GM23338 (cell line): ENCODE data around the gene GRK5. TPM values are rescaled to one million over a fixed set of nuclear protein-coding genes. Genes with fewer than 3 reads are reported as not detected.

Experiments used
- ATAC-seq: fragments of 200-7000 bp; cut with Tn5 transposase; 3 replicates; pipeline ENCODE4 v1.9.1; 2020
- DNase-seq: peaks from one replicate; pipeline ENCODE4 v3.0.0-alpha.2; 2015; ENCODE audit warnings: low spot score
- H2AFZ ChIP-seq: fragments of 200-600 bp; sonication (generic); 2 replicates; pipeline ENCODE4 v1.8.0; 2016; ENCODE audit warnings: antibody characterized with exemption, mild to moderate bottlenecking, moderate library complexity
- H3F3A ChIP-seq: fragments of 200-600 bp; sonication (generic); replicated peaks from 2 replicates; pipeline ENCODE4 v1.8.0; 2017; ENCODE audit warnings: antibody characterized with exemption, mixed run types, low read depth
- H3K27ac ChIP-seq: fragments of 200-600 bp; sonication (generic); 2 replicates; pipeline ENCODE4 v1.6.1; 2016; ENCODE audit warnings: low read depth
- H3K27me3 ChIP-seq: fragments of 200-600 bp; sonication (generic); 2 replicates; pipeline ENCODE4 v1.8.0; 2016; ENCODE audit warnings: mild to moderate bottlenecking, mixed run types, moderate library complexity; ENCODE audit not compliant: insufficient read depth
- H3K36me3 ChIP-seq: fragments of 200-600 bp; sonication (generic); 2 replicates; pipeline ENCODE4 v1.8.0; 2016; ENCODE audit warnings: mild to moderate bottlenecking; ENCODE audit not compliant: insufficient read depth
- H3K4me1 ChIP-seq: fragments of 200-600 bp; sonication (generic); 2 replicates; pipeline ENCODE4 v1.8.0; 2016; ENCODE audit warnings: mild to moderate bottlenecking, moderate library complexity; ENCODE audit not compliant: insufficient read depth
- H3K4me2 ChIP-seq: fragments of 200-600 bp; sonication (generic); 2 replicates; pipeline ENCODE4 v1.7.1; 2017; ENCODE audit warnings: mixed run types
- H3K4me3 ChIP-seq: fragments of 200-600 bp; sonication (generic); 2 replicates; pipeline ENCODE4 v1.6.1; 2016; ENCODE audit warnings: mixed run types
- H3K79me2 ChIP-seq: fragments of 200-600 bp; sonication (generic); replicated peaks from 2 replicates; pipeline ENCODE4 v1.8.0; 2017; ENCODE audit warnings: mild to moderate bottlenecking; ENCODE audit not compliant: insufficient read depth
- H3K9me2 ChIP-seq: fragments of 200-600 bp; sonication (generic); 2 replicates; pipeline ENCODE4 v1.8.0; 2017; ENCODE audit not compliant: insufficient read depth
- H4K20me1 ChIP-seq: fragments of 200-600 bp; sonication (generic); replicated peaks from 2 replicates; pipeline ENCODE4 v1.8.0; 2017; ENCODE audit warnings: mild to moderate bottlenecking; ENCODE audit not compliant: insufficient read depth
- H3K27ac Mint-ChIP-seq: 2 replicates; pipeline ENCODE4 v1.8.0; 2020; ENCODE audit warnings: inconsistent platforms, mild to moderate bottlenecking, moderate library complexity, mixed read lengths
- H3K27me3 Mint-ChIP-seq: 3 replicates; pipeline ENCODE4 v1.8.0; 2022; ENCODE audit warnings: low read depth, mild to moderate bottlenecking, moderate library complexity, mixed read lengths, inconsistent platforms; ENCODE audit not compliant: insufficient read depth, poor library complexity
- H3K36me3 Mint-ChIP-seq: 3 replicates; pipeline ENCODE4 v1.8.0; 2021; ENCODE audit warnings: low read depth, mild to moderate bottlenecking, inconsistent platforms, moderate library complexity, mixed read lengths
- H3K4me1 Mint-ChIP-seq: 3 replicates; pipeline ENCODE4 v1.8.0; 2020; ENCODE audit warnings: mild to moderate bottlenecking, inconsistent platforms, mixed read lengths
- H3K4me3 Mint-ChIP-seq: 3 replicates; pipeline ENCODE4 v1.8.0; 2021; ENCODE audit warnings: moderate library complexity, mild to moderate bottlenecking, inconsistent platforms, mixed read lengths
- H3K9me3 Mint-ChIP-seq: 3 replicates; pipeline ENCODE4 v1.8.0; 2020; ENCODE audit warnings: moderate library complexity, mild to moderate bottlenecking, inconsistent platforms, mixed read lengths
- CREB1 ChIP-seq: fragments of 250-450 bp; sonication (Bioruptor Pico); IDR thresholded peaks from 2 replicates; pipeline ENCODE4 v1.5.0; 2020; ENCODE audit warnings: low read depth, mild to moderate bottlenecking, moderate library complexity
- ETS1 ChIP-seq: IDR thresholded peaks from 2 replicates; pipeline ENCODE4 v1.6.1; 2016; ENCODE audit warnings: antibody characterized with exemption
- POLR2AphosphoS5 ChIP-seq: IDR thresholded peaks from 2 replicates; pipeline ENCODE4 v1.6.1; 2016; ENCODE audit warnings: antibody characterized with exemption, low read depth
- ZNF331 ChIP-seq: fragments of 250-450 bp; sonication (Bioruptor Pico); IDR thresholded peaks from 2 replicates; pipeline ENCODE4 v1.5.0; 2020; ENCODE audit warnings: low read depth, mild to moderate bottlenecking, moderate library complexity
- polyA plus RNA-seq: library from polyadenylated mRNA; unstranded; fragments of >200 nt; fragmentation: Nextera tagmentation; extraction: Ambion mirVana; gene quantifications from 2 replicates; pipeline ENCODE4 v1.2.1, GENCODE V29; 2016
- total RNA-seq: library from RNA; depleted of rRNA; stranded (reverse); fragments of >200 nt; shearing (Covaris generic); gene quantifications from 2 replicates; pipeline ENCODE4 v1.2.3, GENCODE V29; 2014
- TF ChIP-seq, protein P1 (sequence below), 2 experiments: fragments of 200-600 bp in 1 of 2; sonication (generic) in 1 of 2; conservative IDR thresholded peaks; 2 replicates each; pipeline versions ENCODE4 v1.5.1 to v1.6.1; 2016 to 2017; ENCODE audit warnings: antibody characterized with exemption in 2 of 2, low read depth in 2 of 2, mild to moderate bottlenecking in 2 of 2, moderate library complexity in 1 of 2
- TF ChIP-seq, protein P2 (sequence below): fragments of 250-450 bp; sonication (Bioruptor Pico); IDR thresholded peaks from 2 replicates; pipeline ENCODE4 v1.5.0; 2020; ENCODE audit warnings: mild to moderate bottlenecking, moderate library complexity

Gene GRK5
- total and polyA plus RNA-seq, 2 experiments from 2014 or later, result 0.53 to 2.0 TPM

DNA sequence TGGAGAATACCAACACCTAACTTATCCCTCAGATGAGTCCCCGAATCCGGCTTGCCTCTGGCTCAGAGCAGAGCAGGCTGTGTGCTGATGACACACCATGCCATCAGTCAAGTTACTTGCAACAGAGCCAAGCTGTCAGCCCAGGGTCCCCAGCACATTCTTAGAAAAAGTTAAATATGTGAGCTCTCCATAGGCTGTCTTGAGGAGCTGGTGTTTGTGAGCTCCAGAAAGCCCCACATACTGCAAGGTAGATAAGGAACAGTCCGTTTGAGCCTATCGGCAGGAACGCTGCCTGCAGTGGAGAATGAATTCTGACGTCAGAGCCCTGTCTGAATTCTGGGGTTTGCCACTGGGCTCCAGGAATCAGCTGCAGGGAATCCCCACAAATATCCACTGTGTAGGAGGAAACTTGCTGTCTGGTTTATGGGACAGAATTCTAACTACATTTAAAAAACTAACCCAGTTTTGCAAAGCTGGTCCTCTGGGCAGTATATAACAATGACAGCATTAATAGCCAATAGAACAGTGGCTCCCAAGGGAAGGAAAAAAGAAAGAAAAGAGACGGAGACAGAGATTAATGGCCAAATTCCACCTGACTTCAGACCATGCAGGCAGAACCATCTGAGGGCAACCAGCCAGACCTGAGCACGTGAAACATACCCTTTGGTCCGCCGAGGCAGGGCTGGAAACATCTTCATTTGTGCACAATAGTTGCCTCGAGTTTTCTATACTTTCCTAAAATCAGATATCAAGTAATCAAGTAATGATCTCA is 45.5 kb upstream of the GRK5 start (continued):
- no peak for TF ChIP-seq ZNF331
- TF ChIP-seq, protein P1, sequence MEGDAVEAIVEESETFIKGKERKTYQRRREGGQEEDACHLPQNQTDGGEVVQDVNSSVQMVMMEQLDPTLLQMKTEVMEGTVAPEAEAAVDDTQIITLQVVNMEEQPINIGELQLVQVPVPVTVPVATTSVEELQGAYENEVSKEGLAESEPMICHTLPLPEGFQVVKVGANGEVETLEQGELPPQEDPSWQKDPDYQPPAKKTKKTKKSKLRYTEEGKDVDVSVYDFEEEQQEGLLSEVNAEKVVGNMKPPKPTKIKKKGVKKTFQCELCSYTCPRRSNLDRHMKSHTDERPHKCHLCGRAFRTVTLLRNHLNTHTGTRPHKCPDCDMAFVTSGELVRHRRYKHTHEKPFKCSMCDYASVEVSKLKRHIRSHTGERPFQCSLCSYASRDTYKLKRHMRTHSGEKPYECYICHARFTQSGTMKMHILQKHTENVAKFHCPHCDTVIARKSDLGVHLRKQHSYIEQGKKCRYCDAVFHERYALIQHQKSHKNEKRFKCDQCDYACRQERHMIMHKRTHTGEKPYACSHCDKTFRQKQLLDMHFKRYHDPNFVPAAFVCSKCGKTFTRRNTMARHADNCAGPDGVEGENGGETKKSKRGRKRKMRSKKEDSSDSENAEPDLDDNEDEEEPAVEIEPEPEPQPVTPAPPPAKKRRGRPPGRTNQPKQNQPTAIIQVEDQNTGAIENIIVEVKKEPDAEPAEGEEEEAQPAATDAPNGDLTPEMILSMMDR (conservative IDR thresholded peaks at IDR 0.05; ENCODE audit: low read depth in 2 of 2), result no peak

- Histone ChIP-seq H3K36me3 (peaks cover 4% of the 10 kb centered on the region; the same call in 1 of the 2 replicates), H3K27me3 (no peaks in the 10 kb centered on the region), H4K20me1 (0 out of 2 replicates have a peak, but pooled peaks cover 2% of the 10 kb centered on the region), H3K9me2 (no peaks in the 10 kb centered on the region), H2AFZ (no peak overlapping the region), H3K4me3 (no peak overlapping the region), H3K79me2 (peaks cover 4% of the 10 kb centered on the region), H3K4me1 (peaks cover 13% of the 10 kb centered on the region), H3F3A (peaks cover 11% of the 10 kb centered on the region; the same call in 1 of the 2 replicates), H3K4me2 (no peak overlapping the region), H3K27ac (no peak overlapping the region)
- H3K4me1 Mint-ChIP-seq, result peaks cover 11% of the 10 kb centered on the region
- peaks cover 32% of the 10 kb centered on the region for H3K36me3 Mint-ChIP-seq
- ATAC-seq (no peak), DNase-seq (no peak)
- no peak overlapping the region for H3K4me3 Mint-ChIP-seq
- no peak overlapping the region for H3K27ac Mint-ChIP-seq
- TF ChIP-seq, protein P2, sequence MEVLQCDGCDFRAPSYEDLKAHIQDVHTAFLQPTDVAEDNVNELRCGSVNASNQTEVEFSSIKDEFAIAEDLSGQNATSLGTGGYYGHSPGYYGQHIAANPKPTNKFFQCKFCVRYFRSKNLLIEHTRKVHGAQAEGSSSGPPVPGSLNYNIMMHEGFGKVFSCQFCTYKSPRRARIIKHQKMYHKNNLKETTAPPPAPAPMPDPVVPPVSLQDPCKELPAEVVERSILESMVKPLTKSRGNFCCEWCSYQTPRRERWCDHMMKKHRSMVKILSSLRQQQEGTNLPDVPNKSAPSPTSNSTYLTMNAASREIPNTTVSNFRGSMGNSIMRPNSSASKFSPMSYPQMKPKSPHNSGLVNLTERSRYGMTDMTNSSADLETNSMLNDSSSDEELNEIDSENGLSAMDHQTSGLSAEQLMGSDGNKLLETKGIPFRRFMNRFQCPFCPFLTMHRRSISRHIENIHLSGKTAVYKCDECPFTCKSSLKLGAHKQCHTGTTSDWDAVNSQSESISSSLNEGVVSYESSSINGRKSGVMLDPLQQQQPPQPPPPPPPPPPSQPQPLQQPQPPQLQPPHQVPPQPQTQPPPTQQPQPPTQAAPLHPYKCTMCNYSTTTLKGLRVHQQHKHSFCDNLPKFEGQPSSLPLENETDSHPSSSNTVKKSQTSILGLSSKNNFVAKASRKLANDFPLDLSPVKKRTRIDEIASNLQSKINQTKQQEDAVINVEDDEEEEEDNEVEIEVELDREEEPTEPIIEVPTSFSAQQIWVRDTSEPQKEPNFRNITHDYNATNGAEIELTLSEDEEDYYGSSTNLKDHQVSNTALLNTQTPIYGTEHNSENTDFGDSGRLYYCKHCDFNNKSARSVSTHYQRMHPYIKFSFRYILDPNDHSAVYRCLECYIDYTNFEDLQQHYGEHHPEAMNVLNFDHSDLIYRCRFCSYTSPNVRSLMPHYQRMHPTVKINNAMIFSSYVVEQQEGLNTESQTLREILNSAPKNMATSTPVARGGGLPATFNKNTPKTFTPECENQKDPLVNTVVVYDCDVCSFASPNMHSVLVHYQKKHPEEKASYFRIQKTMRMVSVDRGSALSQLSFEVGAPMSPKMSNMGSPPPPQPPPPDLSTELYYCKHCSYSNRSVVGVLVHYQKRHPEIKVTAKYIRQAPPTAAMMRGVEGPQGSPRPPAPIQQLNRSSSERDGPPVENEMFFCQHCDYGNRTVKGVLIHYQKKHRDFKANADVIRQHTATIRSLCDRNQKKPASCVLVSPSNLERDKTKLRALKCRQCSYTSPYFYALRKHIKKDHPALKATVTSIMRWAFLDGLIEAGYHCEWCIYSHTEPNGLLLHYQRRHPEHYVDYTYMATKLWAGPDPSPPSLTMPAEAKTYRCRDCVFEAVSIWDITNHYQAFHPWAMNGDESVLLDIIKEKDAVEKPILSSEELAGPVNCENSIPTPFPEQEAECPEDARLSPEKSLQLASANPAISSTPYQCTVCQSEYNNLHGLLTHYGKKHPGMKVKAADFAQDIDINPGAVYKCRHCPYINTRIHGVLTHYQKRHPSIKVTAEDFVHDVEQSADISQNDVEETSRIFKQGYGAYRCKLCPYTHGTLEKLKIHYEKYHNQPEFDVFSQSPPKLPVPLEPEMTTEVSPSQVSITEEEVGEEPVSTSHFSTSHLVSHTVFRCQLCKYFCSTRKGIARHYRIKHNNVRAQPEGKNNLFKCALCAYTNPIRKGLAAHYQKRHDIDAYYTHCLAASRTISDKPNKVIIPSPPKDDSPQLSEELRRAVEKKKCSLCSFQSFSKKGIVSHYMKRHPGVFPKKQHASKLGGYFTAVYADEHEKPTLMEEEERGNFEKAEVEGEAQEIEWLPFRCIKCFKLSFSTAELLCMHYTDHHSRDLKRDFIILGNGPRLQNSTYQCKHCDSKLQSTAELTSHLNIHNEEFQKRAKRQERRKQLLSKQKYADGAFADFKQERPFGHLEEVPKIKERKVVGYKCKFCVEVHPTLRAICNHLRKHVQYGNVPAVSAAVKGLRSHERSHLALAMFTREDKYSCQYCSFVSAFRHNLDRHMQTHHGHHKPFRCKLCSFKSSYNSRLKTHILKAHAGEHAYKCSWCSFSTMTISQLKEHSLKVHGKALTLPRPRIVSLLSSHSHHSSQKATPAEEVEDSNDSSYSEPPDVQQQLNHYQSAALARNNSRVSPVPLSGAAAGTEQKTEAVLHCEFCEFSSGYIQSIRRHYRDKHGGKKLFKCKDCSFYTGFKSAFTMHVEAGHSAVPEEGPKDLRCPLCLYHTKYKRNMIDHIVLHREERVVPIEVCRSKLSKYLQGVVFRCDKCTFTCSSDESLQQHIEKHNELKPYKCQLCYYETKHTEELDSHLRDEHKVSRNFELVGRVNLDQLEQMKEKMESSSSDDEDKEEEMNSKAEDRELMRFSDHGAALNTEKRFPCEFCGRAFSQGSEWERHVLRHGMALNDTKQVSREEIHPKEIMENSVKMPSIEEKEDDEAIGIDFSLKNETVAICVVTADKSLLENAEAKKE (CRISPR knock-in tag), result no peak
- TF ChIP-seq, protein P1 (conservative IDR thresholded peaks at IDR 0.05; ENCODE audit: low read depth in 2 of 2), result no peak
- TF ChIP-seq ETS1 (no peak), POLR2AphosphoS5 (no peak), CREB1 (CRISPR knock-in tag) (no peak)
- H3K27me3 Mint-ChIP-seq, result peaks cover 12% of the 10 kb centered on the region
- no peaks in the 10 kb centered on the region; the same call in 2 of the 3 replicates for H3K9me3 Mint-ChIP-seq
These were observed 44.8 kb upstream of the GRK5 start for GRCh38 chr10:119162452-119163092.
